DMS153 treated with DMSO at 0.1 percent for 48 hours (cell line): ENCODE measurements around the gene NAGPA.
"Not testable (repeated sequence)": the region's sequence is repeated elsewhere in the genome, so short reads cannot be mapped to it uniquely, and the experiment has no call there.

ENCODE experiments used
- DNase-seq: peaks from one replicate; lab custom pipeline; 2025; ENCODE audit not compliant: unreplicated experiment; lab: John Stamatoyannopoulos, UW

Gene NAGPA, protein sequence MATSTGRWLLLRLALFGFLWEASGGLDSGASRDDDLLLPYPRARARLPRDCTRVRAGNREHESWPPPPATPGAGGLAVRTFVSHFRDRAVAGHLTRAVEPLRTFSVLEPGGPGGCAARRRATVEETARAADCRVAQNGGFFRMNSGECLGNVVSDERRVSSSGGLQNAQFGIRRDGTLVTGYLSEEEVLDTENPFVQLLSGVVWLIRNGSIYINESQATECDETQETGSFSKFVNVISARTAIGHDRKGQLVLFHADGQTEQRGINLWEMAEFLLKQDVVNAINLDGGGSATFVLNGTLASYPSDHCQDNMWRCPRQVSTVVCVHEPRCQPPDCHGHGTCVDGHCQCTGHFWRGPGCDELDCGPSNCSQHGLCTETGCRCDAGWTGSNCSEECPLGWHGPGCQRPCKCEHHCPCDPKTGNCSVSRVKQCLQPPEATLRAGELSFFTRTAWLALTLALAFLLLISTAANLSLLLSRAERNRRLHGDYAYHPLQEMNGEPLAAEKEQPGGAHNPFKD

DNA sequence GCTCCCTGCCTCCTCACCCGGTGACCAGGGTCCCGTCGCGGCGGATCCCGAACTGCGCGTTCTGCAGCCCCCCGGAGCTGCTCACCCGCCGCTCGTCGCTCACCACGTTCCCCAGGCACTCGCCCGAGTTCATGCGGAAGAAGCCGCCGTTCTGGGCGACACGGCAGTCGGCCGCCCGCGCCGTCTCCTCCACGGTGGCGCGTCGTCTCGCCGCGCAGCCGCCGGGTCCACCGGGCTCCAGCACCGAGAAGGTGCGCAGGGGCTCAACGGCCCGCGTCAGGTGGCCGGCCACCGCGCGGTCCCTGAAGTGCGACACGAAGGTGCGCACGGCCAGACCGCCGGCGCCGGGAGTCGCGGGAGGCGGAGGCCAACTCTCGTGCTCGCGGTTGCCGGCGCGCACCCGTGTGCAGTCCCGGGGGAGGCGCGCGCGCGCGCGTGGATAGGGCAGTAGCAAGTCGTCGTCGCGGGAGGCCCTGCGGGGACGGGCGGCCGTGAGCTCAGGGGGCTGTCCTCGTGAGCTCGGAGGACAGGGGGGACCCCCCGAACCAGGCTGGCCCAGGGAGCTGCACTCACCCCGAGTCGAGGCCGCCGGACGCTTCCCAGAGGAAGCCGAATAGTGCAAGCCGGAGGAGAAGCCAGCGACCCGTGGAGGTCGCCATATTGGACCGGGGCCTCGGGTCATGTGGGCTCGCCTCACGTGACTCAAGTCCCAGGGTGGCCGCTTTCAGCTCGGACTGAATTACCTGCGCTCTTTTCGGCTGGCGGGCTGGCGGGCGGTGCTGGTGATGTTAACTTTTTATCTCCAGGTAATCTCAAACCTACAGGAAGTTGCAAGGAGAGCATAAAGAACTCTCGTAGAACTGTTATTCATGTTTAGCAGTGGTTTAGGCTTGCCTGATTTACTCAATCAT lies at the start of gene NAGPA:
Gene NAGPA, minus strand, starts transcription at position 680 of the 911 bp plus-strand sequence. Its CDS starts 21 bp downstream, at position 659.
- DNase-seq: peak; percentile 67

DNA sequence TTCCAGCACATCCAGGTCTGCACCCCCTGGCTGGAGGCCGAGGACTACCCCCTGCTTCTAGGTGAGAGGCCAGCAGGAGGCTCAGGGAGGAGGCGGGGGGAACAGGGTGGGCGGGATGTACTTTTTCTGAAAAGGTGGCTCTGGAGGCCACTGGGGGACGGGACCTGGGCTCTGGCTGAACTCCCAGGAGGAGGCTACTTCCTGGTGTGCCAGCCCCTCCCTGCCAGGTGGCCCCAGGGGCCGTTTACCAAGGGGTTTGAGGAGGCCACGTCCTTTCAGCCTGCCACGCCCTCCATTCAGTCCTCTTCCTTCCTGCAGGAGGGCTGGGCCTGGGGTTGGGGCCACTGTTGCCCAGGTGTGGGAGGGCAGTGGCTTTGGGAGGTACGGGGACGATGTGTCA lies 47.3 kb upstream of the NAGPA start:
- DNase-seq: not testable (repeated sequence)

DNA sequence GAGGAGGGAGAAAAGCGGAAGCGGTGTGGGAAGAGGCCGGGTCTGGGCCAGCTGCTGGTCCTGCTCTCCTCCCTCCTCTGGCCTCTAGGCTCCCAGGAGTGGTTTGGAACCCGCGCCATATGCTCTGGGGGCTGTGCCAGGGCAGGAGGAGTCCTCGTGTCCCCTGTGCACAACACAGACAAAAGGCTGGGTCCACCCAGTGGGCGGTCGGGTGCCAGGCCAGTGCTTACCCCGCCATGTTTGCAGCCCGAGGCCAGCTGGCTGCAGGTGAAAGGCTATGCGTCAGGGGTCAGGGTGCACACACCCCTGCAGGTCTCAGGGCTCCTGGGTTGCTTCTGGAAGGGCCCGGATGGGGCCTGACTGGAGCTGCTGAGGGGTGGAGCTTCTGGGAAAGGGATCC lies 46.7 kb upstream of the NAGPA start:
- not testable (repeated sequence) for DNase-seq

DNA sequence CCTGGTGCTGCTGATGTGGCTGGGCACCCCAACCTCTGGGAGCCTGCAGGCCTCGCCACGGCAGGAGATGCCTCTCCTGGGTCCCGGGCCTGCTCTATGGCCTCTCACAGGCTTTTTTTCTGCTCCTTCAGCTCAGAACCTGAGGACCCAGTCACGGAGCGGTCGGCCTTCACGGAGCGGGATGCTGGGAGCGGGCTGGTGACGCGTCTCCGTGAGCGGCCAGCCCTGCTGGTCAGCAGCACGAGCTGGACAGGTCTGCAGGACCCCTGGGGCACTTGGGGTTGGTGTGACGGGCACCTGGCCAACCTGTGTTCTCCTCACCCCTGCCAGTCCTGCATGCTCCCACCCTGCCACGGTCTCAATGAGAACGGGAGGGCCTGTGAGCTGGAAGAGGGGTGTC lies 44.9 kb upstream of the NAGPA start:
- DNase-seq: no peak

DNA sequence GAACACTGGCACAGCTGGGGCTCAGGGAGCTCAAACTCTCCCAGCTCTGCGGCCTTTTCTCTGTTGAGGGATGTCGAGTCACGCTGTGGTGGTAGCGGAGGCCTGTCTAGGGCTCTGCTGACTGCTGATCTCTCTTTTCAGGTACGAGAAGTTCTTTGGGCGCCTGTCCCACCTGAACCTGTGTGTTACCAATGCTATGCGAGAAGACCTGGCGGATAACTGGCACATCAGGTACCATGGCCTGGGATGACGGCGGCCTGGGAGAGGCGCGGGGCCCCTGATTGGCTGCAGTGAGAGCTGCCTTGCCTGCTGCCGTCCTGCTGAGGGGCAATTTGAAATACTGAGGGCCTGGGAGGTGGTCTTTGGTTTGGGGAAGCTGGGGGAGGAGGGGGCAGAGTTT lies 43.6 kb upstream of the NAGPA start:
- DNase-seq: no peak

DNA sequence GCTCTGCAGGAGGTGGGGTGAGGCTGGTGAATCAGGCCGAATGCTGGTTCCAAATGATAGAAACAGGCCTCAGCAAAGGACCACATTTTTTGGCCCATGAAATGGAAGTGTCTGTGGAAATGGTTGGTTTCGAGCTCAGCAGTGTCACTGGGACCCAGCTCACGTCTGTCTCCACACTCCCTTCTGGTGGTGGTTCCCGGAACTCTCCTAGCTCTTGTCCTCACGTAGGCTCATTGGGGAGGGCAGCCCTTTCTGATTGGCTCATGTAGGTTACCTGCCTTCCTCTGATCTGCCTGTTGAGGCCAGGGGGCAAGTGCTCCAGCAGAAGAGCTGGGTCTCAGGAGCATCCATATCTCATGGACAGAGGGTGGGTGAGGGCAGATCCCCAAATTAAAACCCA lies 41.9 kb upstream of the NAGPA start:
- DNase-seq: no peak

DNA sequence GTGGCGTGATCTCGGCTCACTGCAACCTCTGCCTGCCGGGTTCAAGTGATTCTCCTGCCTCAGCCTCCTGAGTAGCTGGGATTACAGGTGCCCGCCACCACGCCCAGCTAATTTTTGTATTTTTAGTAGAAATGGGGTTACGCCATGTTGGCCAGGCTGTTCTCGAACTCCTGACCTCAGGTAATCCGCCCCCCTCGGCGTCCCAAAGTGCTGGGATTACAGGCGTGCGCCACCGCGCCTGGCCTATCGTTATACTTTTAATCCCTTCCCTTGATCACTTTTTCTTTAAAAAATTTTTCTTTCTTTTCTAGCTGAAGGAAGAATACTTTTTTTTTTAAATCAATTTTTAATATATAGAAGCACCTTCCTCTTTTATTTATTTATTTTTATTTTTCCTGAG lies 40.0 kb upstream of the NAGPA start:
- not testable (repeated sequence) for DNase-seq

DNA sequence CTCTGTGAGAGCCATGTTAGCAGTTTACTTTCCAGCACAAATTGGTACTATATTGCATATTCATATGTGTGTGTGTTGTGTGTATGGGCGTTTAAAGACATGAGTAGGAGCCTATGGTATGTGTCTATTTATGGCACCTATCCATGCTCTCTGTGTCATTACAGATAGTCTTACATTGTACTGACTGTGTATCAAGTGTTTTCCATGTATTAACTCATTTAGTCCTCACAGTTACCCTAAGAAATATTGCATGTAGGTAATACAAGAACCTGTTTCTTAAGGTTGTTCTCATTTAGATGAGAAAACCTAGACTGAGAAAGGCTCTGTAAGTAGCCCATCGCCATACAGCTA lies 39.5 kb upstream of the NAGPA start:
- no peak for DNase-seq

DNA sequence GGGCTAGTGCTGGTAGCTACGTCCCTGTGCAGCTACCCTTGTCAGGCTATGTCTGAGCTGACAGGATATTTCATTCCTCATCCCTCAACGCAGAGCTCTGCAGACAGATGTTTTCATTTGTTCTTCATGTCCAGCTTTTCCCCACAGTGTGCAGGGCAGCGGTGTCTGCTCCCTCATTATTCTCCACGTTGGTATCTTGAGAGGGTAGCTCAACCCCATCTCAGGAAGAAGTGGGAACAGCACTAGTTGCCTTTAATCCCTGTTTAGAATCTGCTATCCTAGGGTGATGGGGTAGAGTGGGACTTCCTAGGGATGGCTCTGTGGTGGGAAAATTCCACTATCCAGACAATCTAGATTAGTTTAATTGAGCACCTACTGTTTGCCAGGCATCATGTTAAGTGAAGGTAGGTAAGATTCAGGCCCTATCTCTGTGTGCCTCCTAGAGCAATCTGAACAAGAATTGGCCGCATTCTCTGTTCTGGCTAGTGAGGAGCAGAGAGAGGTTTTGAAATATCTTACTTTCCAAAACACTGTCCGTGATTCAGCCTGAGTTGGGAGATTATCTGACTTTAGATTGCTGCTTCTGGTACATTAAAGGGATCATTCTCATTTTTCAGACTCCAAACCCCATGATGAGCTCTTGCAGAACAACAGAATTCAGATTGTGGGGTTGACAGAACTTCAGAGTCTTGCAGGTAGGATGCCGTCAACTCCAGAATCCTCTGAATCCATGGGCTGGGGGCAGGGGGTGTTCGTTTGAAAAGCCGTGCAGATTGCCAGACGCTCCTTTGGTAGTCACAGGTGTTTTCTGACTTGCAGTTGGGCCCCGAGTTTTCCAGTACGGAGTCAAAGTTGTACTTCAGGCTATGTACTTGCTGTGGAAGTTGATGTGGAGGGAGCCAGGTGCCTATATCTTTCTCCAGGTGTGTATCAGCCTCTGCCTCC lies 38.9 kb upstream of the NAGPA start:
- no peak for DNase-seq

DNA sequence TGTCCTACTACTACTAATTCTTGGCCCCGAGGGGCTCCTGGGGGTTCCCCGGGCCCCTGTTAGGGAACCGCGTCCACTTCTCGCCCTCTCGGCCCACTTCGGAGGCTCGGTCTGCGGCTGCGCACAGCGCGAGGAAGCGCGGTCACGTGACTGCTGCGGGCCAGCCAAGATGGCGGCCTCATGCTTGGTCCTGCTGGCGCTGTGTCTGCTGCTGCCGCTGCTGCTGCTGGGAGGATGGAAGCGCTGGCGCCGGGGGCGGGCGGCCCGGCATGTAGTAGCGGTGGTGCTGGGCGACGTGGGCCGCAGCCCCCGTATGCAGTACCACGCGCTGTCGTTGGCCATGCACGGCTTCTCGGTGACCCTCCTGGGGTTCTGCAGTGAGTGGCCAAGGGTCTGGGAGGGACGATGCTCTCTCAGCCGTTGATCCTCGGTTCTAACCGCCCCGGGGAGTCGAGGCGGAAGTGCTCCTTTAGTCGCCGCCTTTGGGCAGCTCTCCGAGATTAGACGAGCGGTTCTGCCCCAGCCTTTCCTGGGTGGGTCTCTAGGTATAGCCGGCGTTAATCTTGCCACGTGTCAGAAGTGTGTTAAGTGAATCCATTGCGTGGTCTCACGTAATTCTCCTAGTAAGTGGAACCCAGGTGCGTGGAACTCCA lies 38.1 kb upstream of the NAGPA start, which contains the start of gene ALG1:
Gene ALG1, plus strand, starts transcription at position 163 of the 653 bp plus-strand sequence. Its CDS starts 7 bp downstream, at position 170.
- DNase-seq: peak; percentile 55

DNA sequence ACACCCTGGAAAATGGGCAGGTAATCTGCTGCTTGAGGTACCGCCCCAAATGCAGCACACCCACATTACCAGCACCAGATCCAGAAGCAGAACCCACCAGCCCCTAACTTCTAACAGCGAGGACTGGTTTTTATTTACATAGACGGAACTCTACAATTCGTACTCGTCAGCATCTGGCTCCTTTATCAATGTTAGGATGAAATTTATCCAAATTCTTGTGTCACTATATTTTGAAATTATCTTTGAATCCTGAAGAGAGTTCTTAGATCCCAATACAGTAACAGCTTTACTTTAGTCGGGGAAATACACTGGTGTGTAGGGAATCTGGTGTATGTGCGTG lies 37.6 kb upstream of the NAGPA start:
- no peak for DNase-seq

DNA sequence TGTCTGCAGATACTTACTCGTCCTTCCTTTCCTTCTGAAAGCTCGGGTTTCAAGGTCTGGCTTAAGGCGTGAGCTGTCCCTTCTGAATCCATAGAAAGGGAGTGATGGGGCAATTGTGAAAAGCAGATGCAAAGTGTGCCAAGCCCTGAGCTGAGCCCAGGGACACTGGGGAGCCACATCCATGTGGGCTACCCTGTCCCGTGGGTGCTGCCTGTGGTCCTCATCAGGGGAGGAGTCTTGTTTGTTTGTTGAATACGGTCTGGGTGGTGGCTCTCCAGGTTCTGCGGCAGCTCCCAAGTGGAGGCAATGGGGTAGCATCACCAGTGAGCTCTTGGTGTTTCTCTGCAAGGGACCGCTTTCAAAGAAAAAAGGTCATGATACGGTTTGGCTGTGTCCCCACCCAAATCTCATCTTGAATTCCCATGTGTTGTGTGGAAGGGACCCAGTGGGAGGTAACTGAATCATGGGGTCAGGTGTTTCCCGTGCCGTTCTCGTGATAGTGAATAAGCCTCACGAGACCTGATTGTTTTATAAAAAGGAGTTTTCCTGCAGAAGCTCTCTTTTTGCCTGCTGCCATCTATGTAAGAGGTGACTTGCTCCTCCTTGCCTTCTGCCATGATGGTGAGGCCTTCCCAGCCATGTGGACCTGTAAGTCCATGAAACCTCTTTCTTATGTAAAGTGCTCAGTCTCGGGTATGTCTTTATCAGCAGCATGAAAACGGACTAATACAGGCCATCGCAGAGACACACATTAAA lies 36.9 kb upstream of the NAGPA start:
- no peak for DNase-seq

DNA sequence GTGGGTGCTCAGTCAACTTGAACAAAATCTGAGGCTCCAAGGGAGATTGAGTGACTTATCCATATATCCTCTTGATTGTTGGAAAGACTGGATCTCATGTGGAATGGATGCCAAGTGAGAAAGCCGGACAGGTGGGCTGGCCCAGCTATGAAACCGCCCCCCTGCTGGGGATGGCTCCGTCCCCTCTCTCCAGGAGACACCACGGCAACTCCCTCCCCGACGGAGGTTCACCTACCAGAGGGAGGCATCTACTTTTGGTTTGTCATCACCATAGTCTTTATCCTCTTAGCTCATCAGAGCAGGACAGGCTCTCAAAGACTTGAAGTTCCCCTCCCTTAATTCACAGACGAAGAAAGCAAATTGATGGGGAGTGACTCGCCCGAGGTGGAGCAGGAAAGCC lies 36.1 kb upstream of the NAGPA start:
- no peak for DNase-seq

DNA sequence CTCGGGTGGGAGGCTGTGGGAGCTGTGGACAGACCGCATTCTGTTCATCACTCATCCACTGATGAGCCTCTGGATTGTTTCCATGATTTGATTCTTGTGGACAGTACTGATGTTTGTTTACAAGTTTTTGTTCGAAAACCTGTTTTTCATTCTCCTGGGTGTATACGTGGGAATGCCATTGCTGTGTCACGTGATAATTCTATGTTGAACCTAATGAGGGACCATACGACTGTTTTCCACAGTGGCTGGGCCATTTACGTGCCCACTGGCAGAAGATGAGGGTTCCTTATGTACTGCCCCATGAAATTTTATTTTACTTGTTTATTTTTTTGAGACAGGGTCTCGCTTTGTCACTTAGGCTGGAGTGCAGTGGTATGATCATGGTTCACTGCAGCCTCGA lies 35.3 kb upstream of the NAGPA start:
- DNase-seq: no peak

DNA sequence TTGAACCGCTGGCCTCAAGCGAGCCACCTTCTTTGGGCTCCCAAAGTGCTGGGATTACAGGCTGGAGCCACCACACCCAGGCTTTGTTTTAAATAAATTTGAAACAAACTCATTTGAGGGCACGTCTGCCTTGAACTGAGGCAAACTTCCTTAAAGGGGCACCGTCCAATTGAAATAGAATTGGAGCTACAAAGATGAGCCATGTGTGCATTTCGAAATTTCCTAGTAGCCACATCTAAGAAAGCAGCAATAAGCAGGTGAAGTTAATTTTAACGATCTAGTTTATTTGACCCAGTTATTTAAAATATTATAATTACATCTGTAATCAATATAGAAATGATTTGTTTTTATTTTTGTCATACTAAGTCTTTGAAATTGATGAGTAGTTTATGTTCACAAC lies 32.8 kb upstream of the NAGPA start:
- DNase-seq: no peak

DNA sequence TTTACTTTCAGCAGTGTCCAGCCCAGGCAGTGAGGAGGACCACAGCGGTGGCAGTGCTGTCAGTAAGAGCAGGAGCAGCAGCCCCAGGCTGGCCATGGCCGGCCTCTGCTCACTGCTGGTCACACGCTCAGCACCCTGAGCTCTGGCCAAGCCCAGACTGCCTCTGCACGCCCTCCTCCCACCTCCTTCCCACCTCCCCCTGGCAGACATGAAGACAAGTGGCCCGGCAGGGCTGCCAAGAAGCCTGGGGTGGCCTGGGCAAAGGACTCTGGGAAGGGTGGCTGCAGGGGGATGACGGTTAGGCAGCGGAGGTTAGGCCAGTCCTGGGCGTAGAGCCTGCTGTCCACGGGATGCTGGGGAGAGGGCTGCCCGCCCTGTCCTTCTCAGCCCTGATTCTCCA lies 32.1 kb upstream of the NAGPA start, which contains the start of gene C16orf89:
Gene C16orf89, minus strand, starts transcription at position 144 of the 400 bp plus-strand sequence. Its CDS starts 48 bp downstream, at position 96.
- DNase-seq: no peak

DNA sequence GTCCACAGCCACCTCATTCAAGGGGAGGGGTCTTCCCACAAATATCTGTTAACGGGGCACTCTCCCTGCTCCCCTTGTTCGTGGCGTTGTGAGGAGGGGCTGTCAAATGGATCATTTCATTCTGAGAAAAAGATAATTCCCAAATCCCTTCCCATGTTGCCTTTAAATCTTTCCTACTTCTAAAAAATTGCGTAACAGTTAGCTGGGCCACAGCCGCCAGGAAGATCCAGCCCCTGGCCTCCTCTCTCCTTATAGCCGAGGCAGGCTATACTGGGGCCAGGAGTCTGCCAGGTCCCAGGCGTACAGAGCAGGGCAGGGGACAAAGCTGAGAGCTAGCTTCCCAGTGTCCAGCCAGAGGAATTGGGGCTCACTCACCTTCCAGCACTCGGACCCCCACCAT lies 31.6 kb upstream of the NAGPA start:
- no peak for DNase-seq

DNA sequence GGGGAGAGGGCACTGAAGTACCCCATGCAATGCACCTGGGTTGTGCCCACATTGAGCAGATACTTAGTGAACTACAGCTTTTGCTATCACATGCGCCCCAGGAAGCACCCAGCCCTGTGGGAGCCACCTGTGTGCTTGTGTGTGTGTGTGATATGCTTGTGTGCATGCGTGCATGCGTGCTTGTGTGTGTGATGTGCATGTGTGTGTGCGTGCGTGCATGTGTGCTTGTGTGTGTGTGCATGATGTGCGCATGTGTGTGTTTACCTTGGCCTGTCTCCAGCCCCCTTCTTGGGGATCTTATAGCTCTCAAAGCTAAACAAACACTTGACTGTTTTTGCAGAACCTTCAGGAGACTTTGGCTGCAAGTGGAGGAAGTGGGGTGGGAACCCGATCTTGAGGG lies 31.2 kb upstream of the NAGPA start:
- no peak for DNase-seq
